SK-N-MC (cell line): ENCODE results near the gene CFAP251.

ENCODE experiments used
- FOXP2 ChIP-seq: optimal IDR thresholded peaks from 2 replicates; pipeline ENCODE3; 2011; ENCODE audit warnings: mild to moderate bottlenecking, moderate library complexity; ENCODE audit not compliant: insufficient read depth; ENCODE audit errors: extremely low read length, control extremely low read depth
- POLR2AphosphoS5 ChIP-seq: IDR thresholded peaks from 2 replicates; pipeline ENCODE4 v1.6.1; 2012; ENCODE audit warnings: mild to moderate bottlenecking, low read depth, low read length, borderline replicate concordance

DNA sequence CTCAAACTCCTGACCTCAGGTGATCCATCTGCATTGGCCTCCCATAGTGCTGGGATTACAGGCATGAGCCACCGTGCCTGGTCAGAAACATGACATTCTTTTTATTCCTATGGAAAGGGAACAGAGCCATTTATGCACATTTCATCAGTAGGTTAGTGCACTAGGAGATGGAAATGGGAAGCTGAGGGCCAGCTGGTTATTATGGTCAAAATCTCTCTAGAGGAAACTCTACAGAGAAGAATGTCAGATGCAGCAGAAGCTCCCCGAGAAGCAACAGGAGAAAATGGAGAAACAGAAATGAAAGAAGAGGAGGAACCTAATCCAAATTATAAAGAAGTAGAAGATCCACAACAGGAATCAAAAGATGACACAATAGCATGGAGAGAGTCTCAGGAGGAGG, 2.7 kb downstream of the CFAP251 start:
- TF ChIP-seq POLR2AphosphoS5 (no peak), FOXP2 (no peak)
